Effector memory CD4-positive, alpha-beta T cell (primary cell): Measurements from ENCODE around the gene LGR4.

Experiments used
- DNase-seq, 3 donors: peaks; one replicate each; pipeline ENCODE4 v3.0.0-alpha.2; 2020
- H3K27ac ChIP-seq: 2 replicates; pipeline ENCODE4 v1.7.0; 2013; ENCODE audit warnings: mild to moderate bottlenecking, low read length, moderate library complexity; ENCODE audit not compliant: insufficient read depth, poor library complexity, severe bottlenecking
- H3K27me3 ChIP-seq: replicated peaks from 2 replicates; pipeline ENCODE4 v1.7.0; 2013; ENCODE audit warnings: mild to moderate bottlenecking, low read length; ENCODE audit not compliant: insufficient read depth, control insufficient read depth, poor library complexity, severe bottlenecking
- H3K36me3 ChIP-seq: 2 replicates; pipeline ENCODE4 v1.7.0; 2013; ENCODE audit warnings: mild to moderate bottlenecking, low read length, moderate library complexity; ENCODE audit not compliant: control insufficient read depth, insufficient read depth
- H3K4me1 ChIP-seq: 2 replicates; pipeline ENCODE4 v1.7.0; 2013; ENCODE audit warnings: low read length, mild to moderate bottlenecking; ENCODE audit not compliant: control insufficient read depth, insufficient read depth, poor library complexity, severe bottlenecking
- H3K4me3 ChIP-seq: 2 replicates; pipeline ENCODE4 v1.7.0; 2013; ENCODE audit warnings: low read length, low read depth, mild to moderate bottlenecking; ENCODE audit not compliant: insufficient read depth, poor library complexity, severe bottlenecking
- H3K9me3 ChIP-seq: 2 replicates; pipeline ENCODE4 v1.7.0; 2013; ENCODE audit warnings: mild to moderate bottlenecking, low read length, moderate library complexity; ENCODE audit not compliant: control insufficient read depth

Gene LGR4

GRCh38 chr11:27485930-27486773 lies 13.6 kb upstream of the LGR4 start:
- Histone ChIP-seq H3K4me1 (no peaks in the 10 kb centered on the region), H3K27me3 (no peaks in the 10 kb centered on the region), H3K36me3 (peaks cover 8% of the 10 kb centered on the region), H3K4me3 (no peak overlapping the region), H3K9me3 (no peaks in the 10 kb centered on the region), H3K27ac (no peak overlapping the region)
- peak in 1 of 3 donors; percentile 14 for DNase-seq

GRCh38 chr11:27482793-27483192 lies 10.2 kb upstream of the LGR4 start:
- Histone ChIP-seq H3K9me3 (no peaks in the 10 kb centered on the region), H3K4me3 (no peak overlapping the region), H3K27ac (no peak overlapping the region), H3K27me3 (no peaks in the 10 kb centered on the region), H3K36me3 (no peaks in the 10 kb centered on the region), H3K4me1 (no peaks in the 10 kb centered on the region)
- DNase-seq: no peak

- no peak for DNase-seq
- H3K36me3 ChIP-seq: no peaks in the 10 kb centered on the region
- no peaks in the 10 kb centered on the region for H3K4me1 ChIP-seq
- no peaks in the 10 kb centered on the region for H3K9me3 ChIP-seq
- no peak overlapping the region for H3K4me3 ChIP-seq
- H3K27me3 ChIP-seq: no peaks in the 10 kb centered on the region
- no peak overlapping the region for H3K27ac ChIP-seq
Observed at GRCh38 chr11:27481992-27482391, 9.4 kb upstream of the LGR4 start.

GRCh38 chr11:27477831-27478230 lies 5.2 kb upstream of the LGR4 start:
- H3K9me3 ChIP-seq: no peaks in the 10 kb centered on the region
- DNase-seq: no peak
- H3K27me3 ChIP-seq: peaks cover 4% of the 10 kb centered on the region
- no peak overlapping the region for H3K4me3 ChIP-seq
- no peaks in the 10 kb centered on the region for H3K36me3 ChIP-seq
- no peaks in the 10 kb centered on the region for H3K4me1 ChIP-seq
- H3K27ac ChIP-seq: no peak overlapping the region

- no peak overlapping the region for H3K4me3 ChIP-seq
- peaks cover 4% of the 10 kb centered on the region for H3K27me3 ChIP-seq
- no peaks in the 10 kb centered on the region for H3K36me3 ChIP-seq
- H3K27ac ChIP-seq: no peak overlapping the region
- no peaks in the 10 kb centered on the region for H3K9me3 ChIP-seq
- no peaks in the 10 kb centered on the region for H3K4me1 ChIP-seq
- no peak for DNase-seq
Observed at GRCh38 chr11:27477243-27477642, 4.7 kb upstream of the LGR4 start.

GRCh38 chr11:27475622-27476021 lies 3.0 kb upstream of the LGR4 start:
- Histone ChIP-seq H3K9me3 (no peaks in the 10 kb centered on the region), H3K27me3 (peaks cover 4% of the 10 kb centered on the region), H3K4me3 (no peak overlapping the region), H3K27ac (no peak overlapping the region), H3K4me1 (peaks cover 2% of the 10 kb centered on the region), H3K36me3 (no peaks in the 10 kb centered on the region)
- DNase-seq: no peak

- Histone ChIP-seq H3K36me3 (no peaks in the 10 kb centered on the region), H3K27ac (no peak overlapping the region), H3K9me3 (no peaks in the 10 kb centered on the region), H3K4me3 (peak overlapping the region; percentile 72), H3K27me3 (peaks cover 4% of the 10 kb centered on the region), H3K4me1 (peaks cover 2% of the 10 kb centered on the region)
- no peak for DNase-seq
Observed at GRCh38 chr11:27473017-27473406, 422 bp upstream of the LGR4 start.

GRCh38 chr11:27471589-27472397 lies 797 bp downstream of the LGR4 start:
- peak in 2 of 3 donors; percentile 5 for DNase-seq
- Histone ChIP-seq H3K4me1 (peaks cover 2% of the 10 kb centered on the region), H3K36me3 (no peaks in the 10 kb centered on the region), H3K27ac (no peak overlapping the region), H3K4me3 (peak overlapping the region; percentile 72), H3K9me3 (no peaks in the 10 kb centered on the region), H3K27me3 (peaks cover 4% of the 10 kb centered on the region)

GRCh38 chr11:27470826-27471588 lies 1.6 kb downstream of the LGR4 start:
- Histone ChIP-seq H3K27ac (no peak overlapping the region), H3K4me3 (peak overlapping the region; percentile 72), H3K4me1 (peaks cover 2% of the 10 kb centered on the region), H3K9me3 (no peaks in the 10 kb centered on the region), H3K27me3 (peaks cover 4% of the 10 kb centered on the region), H3K36me3 (no peaks in the 10 kb centered on the region)
- no peak for DNase-seq
